Osteocyte (in vitro differentiated cells): ENCODE results near the gene MTHFS. TPM values are rescaled to one million over a fixed set of nuclear protein-coding genes. Genes with fewer than 3 reads are reported as not detected.
A peak's percentile ranks its signal among the peaks of the same experiment; 100 is the strongest.
"Not testable (repeated sequence)": the region's sequence is repeated elsewhere in the genome, so short reads cannot be mapped to it uniquely, and the experiment has no call there.

Source experiments
- DNase-seq: peaks from one replicate; pipeline ENCODE4 v3.0.0; 2021; ENCODE audit warnings: mixed read lengths; ENCODE audit not compliant: unreplicated experiment; ENCODE audit errors: extremely low spot score
- H3K27ac Mint-ChIP-seq: one replicate; pipeline ENCODE4 v1.8.0; 2021; ENCODE audit warnings: mild to moderate bottlenecking, mixed read lengths; ENCODE audit not compliant: unreplicated experiment
- H3K27me3 Mint-ChIP-seq: one replicate; pipeline ENCODE4 v1.8.0; 2021; ENCODE audit warnings: mixed read lengths; ENCODE audit not compliant: unreplicated experiment
- H3K36me3 Mint-ChIP-seq: one replicate; pipeline ENCODE4 v1.8.0; 2021; ENCODE audit warnings: mixed read lengths; ENCODE audit not compliant: unreplicated experiment
- H3K4me1 Mint-ChIP-seq: one replicate; pipeline ENCODE4 v1.8.0; 2021; ENCODE audit warnings: mixed read lengths; ENCODE audit not compliant: unreplicated experiment
- H3K4me3 Mint-ChIP-seq: one replicate; pipeline ENCODE4 v1.8.0; 2021; ENCODE audit warnings: mild to moderate bottlenecking, moderate library complexity, mixed read lengths; ENCODE audit not compliant: unreplicated experiment
- H3K9me3 Mint-ChIP-seq: one replicate; pipeline ENCODE4 v1.8.0; 2021; ENCODE audit warnings: mixed read lengths; ENCODE audit not compliant: unreplicated experiment
- CTCF ChIP-seq: fragments of 200-600 bp; sonication (generic); IDR thresholded peaks from 2 replicates; pipeline ENCODE4 v1.5.0; 2021; ENCODE audit warnings: antibody characterized with exemption, mild to moderate bottlenecking, moderate library complexity
- total RNA-seq: library from RNA; stranded (reverse); gene quantifications from 2 replicates; pipeline ENCODE4 v1.2.1, GENCODE V29; 2021

Gene MTHFS
- total RNA-seq, 1 donor from 2014 or later, result 12.0 TPM

GRCh38 chr15:79929412-79929811, 32.6 kb upstream of the MTHFS start:
- TF ChIP-seq CTCF, result no peak
- no peaks in the 10 kb centered on the region for H3K36me3 Mint-ChIP-seq
- DNase-seq, result no peak

GRCh38 chr15:79926116-79926515, 29.3 kb upstream of the MTHFS start:
- H3K4me1 Mint-ChIP-seq, result peaks cover 19% of the 10 kb centered on the region
- H3K9me3 Mint-ChIP-seq, DNase-seq, H3K27ac Mint-ChIP-seq, H3K36me3 Mint-ChIP-seq, H3K4me3 Mint-ChIP-seq: not testable (repeated sequence)
- peaks cover 16% of the 10 kb centered on the region for H3K27me3 Mint-ChIP-seq

More at GRCh38 chr15:79929412-79929811, 32.6 kb upstream of the MTHFS start:
- H3K4me3 Mint-ChIP-seq, result no peak overlapping the region
- H3K27ac Mint-ChIP-seq, result no peak overlapping the region
- H3K27me3 Mint-ChIP-seq, result peaks cover 27% of the 10 kb centered on the region
- no peaks in the 10 kb centered on the region for H3K4me1 Mint-ChIP-seq
- H3K9me3 Mint-ChIP-seq, result no peaks in the 10 kb centered on the region

- Mint-ChIP-seq H3K4me1 (peaks cover 19% of the 10 kb centered on the region), H3K4me3 (peak overlapping the region; percentile 62), H3K27ac (no peak overlapping the region), H3K9me3 (peaks cover 5% of the 10 kb centered on the region), H3K36me3 (peaks cover 14% of the 10 kb centered on the region), H3K27me3 (peaks cover 8% of the 10 kb centered on the region)
- TF ChIP-seq CTCF, result no peak
- no peak for DNase-seq
Measured at GRCh38 chr15:79924379-79924778, 27.6 kb upstream of the MTHFS start.

- no peak for TF ChIP-seq CTCF
- peaks cover 19% of the 10 kb centered on the region for H3K36me3 Mint-ChIP-seq
Measured at GRCh38 chr15:79923515-79924169, 26.8 kb upstream of the MTHFS start.

GRCh38 chr15:79923079-79923514, 26.3 kb upstream of the MTHFS start:
- peaks cover 22% of the 10 kb centered on the region for H3K36me3 Mint-ChIP-seq
- no peak for TF ChIP-seq CTCF
- no peak for DNase-seq
- peaks cover 9% of the 10 kb centered on the region for H3K9me3 Mint-ChIP-seq
- H3K4me1 Mint-ChIP-seq, result peaks cover 19% of the 10 kb centered on the region
- peak overlapping the region; percentile 94 for H3K27ac Mint-ChIP-seq
- H3K27me3 Mint-ChIP-seq, result no peaks in the 10 kb centered on the region
- peak overlapping the region; percentile 91 for H3K4me3 Mint-ChIP-seq

More at GRCh38 chr15:79923515-79924169, 26.8 kb upstream of the MTHFS start:
- Mint-ChIP-seq H3K9me3 (peaks cover 9% of the 10 kb centered on the region), H3K27ac (peak overlapping the region; percentile 94), H3K4me1 (peaks cover 19% of the 10 kb centered on the region), H3K27me3 (peaks cover 2% of the 10 kb centered on the region), H3K4me3 (peak overlapping the region; percentile 91)
- DNase-seq, result peak; percentile 96
